ENCODE measurements around the gene SYTL3. TPM values are rescaled to one million over a fixed set of nuclear protein-coding genes. Genes with fewer than 3 reads are reported as not detected.
A peak's percentile ranks its signal among the peaks of the same experiment; 100 is the strongest.

Gene SYTL3
- total and polyA plus RNA-seq, 2 of the 8 experiments (the other 6 are each of a cell fraction or from before 2014, with no cell fraction given), result 0.27 to 0.99 TPM

DNA sequence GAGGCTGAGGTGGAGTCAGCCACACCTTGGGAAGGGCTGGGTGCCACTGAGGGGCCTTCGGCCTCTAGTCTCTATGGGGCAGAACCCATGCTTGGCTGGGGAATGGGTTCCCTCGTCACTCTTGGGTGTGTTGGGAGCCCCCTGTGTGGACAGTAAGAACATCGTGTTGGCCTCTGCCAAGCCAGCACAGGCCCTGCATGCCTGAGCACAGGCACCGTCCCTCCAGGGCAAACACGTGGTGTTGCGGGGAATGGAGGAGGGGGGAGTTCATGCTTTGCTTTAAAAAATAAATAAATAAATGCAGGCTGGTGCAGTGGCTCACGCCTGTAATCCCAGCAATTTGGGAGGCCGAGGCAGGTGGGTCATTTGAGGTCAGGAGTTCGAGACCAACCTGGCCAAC lies 106.3 kb downstream of the SYTL3 start:
- no peak overlapping the region for H3K56ac ChIP-seq (replicated peaks; ENCODE audit: insufficient read length, low read depth, low read length)
- peaks cover 0 to 24% (median 9%) of the 10 kb centered on the region in 4 experiments; a peak in 6 of 7 replicates for H3K4me1 ChIP-seq (replicated peaks in 1 of 4; ENCODE audit: control insufficient read depth in 3 of 4, insufficient read depth in 4 of 4, low read length in 3 of 4)
- ChIA-PET POLR2A (ENCODE audit: partially characterized antibody) (interaction anchor here (0.8 to 3.1 kb wide), 3 partner anchors 7 to 16 kb away, joined by 3 to 20 read pairs (median 4); no protein-coding TSS in a partner anchor), CTCF (ENCODE audit: partially characterized antibody) (interaction anchor here (0.6 to 2.0 kb wide), 7 partner anchors 12 to 219 kb away, joined by 3 to 8 read pairs (median 4); no protein-coding TSS in a partner anchor)
- DNase-seq (ENCODE audit: low read depth in 1 of 2, low spot score in 2 of 2) (no peak), FAIRE-seq (no peak)
- H3K9me3 ChIP-seq (ENCODE audit: insufficient read depth in 2 of 2, low read depth in 1 of 2, low read length in 1 of 2), result no peaks in the 10 kb centered on the region
- H3K9ac ChIP-seq (replicated peaks in 1 of 4; ENCODE audit: extremely low read depth in 1 of 4, low read depth in 3 of 4, low read length in 3 of 4), result no peak overlapping the region
- no peak overlapping the region for H4K8ac ChIP-seq (ENCODE audit: extremely low read depth, insufficient read depth, low read length)
- H3K36me3 ChIP-seq (ENCODE audit: control insufficient read depth in 2 of 4, insufficient read depth in 4 of 4, low read length in 3 of 4), result no peaks in the 10 kb centered on the region
- H3K4ac ChIP-seq (replicated peaks; ENCODE audit: insufficient read length, low read depth, low read length), result no peak overlapping the region
- no peak overlapping the region for H3K4me3 ChIP-seq (ENCODE audit: extremely low read depth in 1 of 4, insufficient read depth in 2 of 4, low read depth in 3 of 4, low read length in 4 of 4)
- no peak overlapping the region for H3K18ac ChIP-seq (ENCODE audit: extremely low read depth, low read length)
- no peaks in the 10 kb centered on the region for H3K79me1 ChIP-seq (ENCODE audit: low read depth, low read length)
- no peaks in the 10 kb centered on the region for H3K23me2 ChIP-seq (ENCODE audit: low read depth, low read length)
- no peak overlapping the region for H2BK12ac ChIP-seq (ENCODE audit: low read depth, low read length)
- 92% methylated on average over 9 of the region's 9 CpGs; no CpG with 5 or more reads in 1 of the 2 experiments for whole genome bisulfite sequencing, 2 experiments (ENCODE audit: extremely low coverage in 1 of 2, insufficient coverage in 1 of 2, insufficient read length in 1 of 2, insufficient replicate concordance in 2 of 2, low coverage in 1 of 2, low lambda C conversion rate in 2 of 2, missing lambda C conversion rate in 1 of 2)
- no peak overlapping the region for H2BK5ac ChIP-seq (ENCODE audit: low read depth, low read length)
- H4K5ac ChIP-seq (ENCODE audit: insufficient read length, low read depth, low read length), result no peak overlapping the region
- no peaks in the 10 kb centered on the region for H4K20me1 ChIP-seq (replicated peaks in 1 of 2; ENCODE audit: control insufficient read depth in 1 of 2, insufficient read depth in 2 of 2, low read length in 2 of 2)
- H3K27ac ChIP-seq (ENCODE audit: low read depth, low read length), result no peak overlapping the region
- H2BK120ac ChIP-seq (replicated peaks; ENCODE audit: low read depth, low read length), result no peak overlapping the region
- TF ChIP-seq BACH1 (IDR thresholded peaks at IDR 0.05; ENCODE audit: low read length) (no peak), SP1 (IDR thresholded peaks at IDR 0.05; ENCODE audit: low read depth, low read length) (no peak), TAF1 (IDR thresholded peaks at IDR 0.05; ENCODE audit: low read depth, low read length) (no peak), SP2 (IDR thresholded peaks at IDR 0.05; ENCODE audit: low read length) (no peak), GTF2F1 (IDR thresholded peaks at IDR 0.05; ENCODE audit: borderline replicate concordance, low read depth, low read length) (no peak), BCL11A (IDR thresholded peaks at IDR 0.05; ENCODE audit: low read depth in 2 of 2, low read length in 2 of 2) (no peak), MAFK (IDR thresholded peaks at IDR 0.05; ENCODE audit: low read depth, low read length) (no peak), HDAC2 (IDR thresholded peaks at IDR 0.05; ENCODE audit: borderline replicate concordance in 1 of 2, low read depth in 2 of 2, low read length in 2 of 2) (no peak), ZNF274 (IDR thresholded peaks at IDR 0.05; ENCODE audit: borderline replicate concordance, extremely low read depth, low read length) (no peak)
- TF ChIP-seq, protein P1, sequence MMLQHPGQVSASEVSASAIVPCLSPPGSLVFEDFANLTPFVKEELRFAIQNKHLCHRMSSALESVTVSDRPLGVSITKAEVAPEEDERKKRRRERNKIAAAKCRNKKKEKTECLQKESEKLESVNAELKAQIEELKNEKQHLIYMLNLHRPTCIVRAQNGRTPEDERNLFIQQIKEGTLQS (IDR thresholded peaks at IDR 0.05; ENCODE audit: insufficient read depth, low read depth, low read length), result no peak
- TF ChIP-seq, protein P2, sequence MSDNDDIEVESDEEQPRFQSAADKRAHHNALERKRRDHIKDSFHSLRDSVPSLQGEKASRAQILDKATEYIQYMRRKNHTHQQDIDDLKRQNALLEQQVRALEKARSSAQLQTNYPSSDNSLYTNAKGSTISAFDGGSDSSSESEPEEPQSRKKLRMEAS (IDR thresholded peaks at IDR 0.05), result no peak
- H3K14ac ChIP-seq (ENCODE audit: insufficient read length), result no peak overlapping the region
- H4K91ac ChIP-seq (replicated peaks; ENCODE audit: insufficient read length, low read length), result no peak overlapping the region
- no peak overlapping the region for H2BK20ac ChIP-seq (ENCODE audit: low read length)
- H2BK15ac ChIP-seq (ENCODE audit: low read length), result 0 out of 2 replicates have a peak overlapping the region, but pooled peaks have one; percentile 88
- H2AFZ ChIP-seq (ENCODE audit: low read length), result no peak overlapping the region
- no peak overlapping the region for H2AK5ac ChIP-seq (ENCODE audit: low read depth, low read length)
- H3K79me2 ChIP-seq (ENCODE audit: control insufficient read depth in 1 of 2, insufficient read depth in 2 of 2, low read length in 2 of 2), result no peaks in the 10 kb centered on the region
- no peak overlapping the region for H3K4me2 ChIP-seq (ENCODE audit: insufficient read depth in 1 of 2, low read depth in 2 of 2, low read length in 2 of 2)
- H3K27me3 ChIP-seq (replicated peaks in 1 of 4; ENCODE audit: control insufficient read depth in 3 of 4, extremely low read depth in 1 of 4, insufficient read depth in 3 of 4, low read length in 3 of 4), result no peaks in the 10 kb centered on the region; a peak in 2 of 7 replicates
- H3K23ac ChIP-seq (ENCODE audit: insufficient read length), result no peak overlapping the region
